HG02623 (cell line): ENCODE results near the gene GPR158.
"Not testable (repeated sequence)": the region's sequence is repeated elsewhere in the genome, so short reads cannot be mapped to it uniquely, and the experiment has no call there.

Source experiments
- ATAC-seq: cut with Tn5 transposase; IDR thresholded peaks from one replicate; pipeline ENCODE4 v1.9.1; 2021; ENCODE audit warnings: moderate library complexity; ENCODE audit not compliant: unreplicated experiment

Gene GPR158

GRCh38 chr10:25294032-25294926, 119.5 kb downstream of the GPR158 start:
- no peak for ATAC-seq

- no peak for ATAC-seq
Measured at GRCh38 chr10:25296324-25296723, 121.5 kb downstream of the GPR158 start.

GRCh38 chr10:25297466-25297865, 122.7 kb downstream of the GPR158 start:
- no peak for ATAC-seq

GRCh38 chr10:25300073-25300472, 125.3 kb downstream of the GPR158 start:
- ATAC-seq, result no peak

- no peak for ATAC-seq
Measured at GRCh38 chr10:25304606-25305005, 129.8 kb downstream of the GPR158 start.

GRCh38 chr10:25306386-25306785, 131.6 kb downstream of the GPR158 start:
- ATAC-seq, result no peak

- ATAC-seq, result no peak
Measured at GRCh38 chr10:25308278-25308677, 133.5 kb downstream of the GPR158 start.

- not testable (repeated sequence) for ATAC-seq
Measured at GRCh38 chr10:25317596-25318211, 142.9 kb downstream of the GPR158 start.

GRCh38 chr10:25327273-25327672, 152.5 kb downstream of the GPR158 start:
- no peak for ATAC-seq

GRCh38 chr10:25328361-25328760, 153.6 kb downstream of the GPR158 start:
- ATAC-seq, result no peak

- ATAC-seq, result not testable (repeated sequence)
Measured at GRCh38 chr10:25329587-25329986, 154.8 kb downstream of the GPR158 start.

- no peak for ATAC-seq
Measured at GRCh38 chr10:25334445-25334844, 159.6 kb downstream of the GPR158 start.

- no peak for ATAC-seq
Measured at GRCh38 chr10:25336330-25336729, 161.5 kb downstream of the GPR158 start.

GRCh38 chr10:25338271-25338670, 163.5 kb downstream of the GPR158 start:
- ATAC-seq, result no peak

GRCh38 chr10:25339966-25340365, 165.2 kb downstream of the GPR158 start:
- no peak for ATAC-seq

GRCh38 chr10:25349520-25349919, 174.7 kb downstream of the GPR158 start:
- ATAC-seq, result no peak

- ATAC-seq, result no peak
Measured at GRCh38 chr10:25356609-25357008, 181.8 kb downstream of the GPR158 start.

GRCh38 chr10:25357269-25357668, 182.5 kb downstream of the GPR158 start:
- no peak for ATAC-seq

- no peak for ATAC-seq
Measured at GRCh38 chr10:25382029-25382810, 207.4 kb downstream of the GPR158 start.

- not testable (repeated sequence) for ATAC-seq
Measured at GRCh38 chr10:25382901-25383300, 208.1 kb downstream of the GPR158 start.

- ATAC-seq, result no peak
Measured at GRCh38 chr10:25383686-25384085, 208.9 kb downstream of the GPR158 start.
